ENCODE results near the gene FAM110D. TPM values are rescaled to one million over a fixed set of nuclear protein-coding genes. Genes with fewer than 3 reads are reported as not detected.

FAM110D gene
- total RNA-seq, 1 donor from 2014 or later, result 1.0 TPM

DNA sequence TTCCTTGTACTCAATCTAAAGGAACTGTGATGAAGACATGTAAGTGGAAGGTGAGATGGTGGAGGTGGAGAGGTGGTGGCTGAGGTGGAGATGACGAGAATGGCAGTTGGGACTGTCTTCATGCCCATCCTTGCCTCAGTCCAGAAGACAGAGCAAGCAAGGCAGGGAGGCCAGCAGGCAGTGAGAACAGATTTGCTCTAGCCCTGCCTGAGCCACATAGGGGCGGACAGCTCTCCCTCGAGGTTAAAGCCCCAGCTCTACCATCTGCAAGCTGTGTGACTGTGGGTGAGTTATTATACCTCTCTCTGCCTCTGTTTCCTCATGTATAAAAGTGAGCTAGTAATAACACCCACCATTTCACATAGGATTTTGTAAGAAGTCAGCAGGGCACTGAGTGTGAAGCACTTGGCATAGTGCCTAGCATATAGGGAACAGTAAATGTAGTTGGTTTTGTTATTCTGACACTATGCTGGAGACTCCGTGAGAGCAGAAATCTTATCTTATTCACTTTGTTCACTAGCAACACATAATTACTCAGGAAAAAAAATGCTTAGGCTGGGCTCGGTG lies 4.8 kb upstream of the FAM110D start:
- no peaks in the 10 kb centered on the region for H3K9me3 ChIP-seq (ENCODE audit: control insufficient read depth in 3 of 3, low read length in 3 of 3)
- H3K27me3 ChIP-seq (ENCODE audit: control insufficient read depth in 3 of 3, insufficient read depth in 3 of 3, low read length in 3 of 3), result peaks cover 5 to 10% (median 9%) of the 10 kb centered on the region in 3 donors
- H3K9ac ChIP-seq (ENCODE audit: low read depth in 1 of 3, low read length in 3 of 3), result no peak overlapping the region
- no peak overlapping the region for H3K27ac ChIP-seq (ENCODE audit: low read depth, low read length)
- H3K36me3 ChIP-seq (ENCODE audit: control insufficient read depth in 3 of 3, insufficient read depth in 3 of 3, low read length in 3 of 3), result no peaks in the 10 kb centered on the region
- H3K4me3 ChIP-seq (ENCODE audit: low read length in 3 of 3), result no peak overlapping the region
- H3K4me1 ChIP-seq (ENCODE audit: control insufficient read depth in 3 of 3, insufficient read depth in 3 of 3, low read length in 3 of 3), result peaks cover 4 to 21% (median 6%) of the 10 kb centered on the region in 3 donors

- Histone ChIP-seq H3K4me1 (ENCODE audit: control insufficient read depth in 3 of 3, insufficient read depth in 3 of 3, low read length in 3 of 3) (peaks cover 4 to 28% (median 13%) of the 10 kb centered on the region in 3 donors), H3K9me3 (ENCODE audit: control insufficient read depth in 3 of 3, low read length in 3 of 3) (no peaks in the 10 kb centered on the region), H3K4me3 (ENCODE audit: low read length in 3 of 3) (no peak overlapping the region), H3K36me3 (ENCODE audit: control insufficient read depth in 3 of 3, insufficient read depth in 3 of 3, low read length in 3 of 3) (no peaks in the 10 kb centered on the region), H3K27me3 (ENCODE audit: control insufficient read depth in 3 of 3, insufficient read depth in 3 of 3, low read length in 3 of 3) (peaks cover 5 to 10% (median 9%) of the 10 kb centered on the region in 3 donors), H3K9ac (ENCODE audit: low read depth in 1 of 3, low read length in 3 of 3) (no peak overlapping the region), H3K27ac (ENCODE audit: low read depth, low read length) (peak overlapping the region; percentile 67)
Measured at GRCh38 chr1:26154750-26155149, 4.1 kb upstream of the FAM110D start.

DNA sequence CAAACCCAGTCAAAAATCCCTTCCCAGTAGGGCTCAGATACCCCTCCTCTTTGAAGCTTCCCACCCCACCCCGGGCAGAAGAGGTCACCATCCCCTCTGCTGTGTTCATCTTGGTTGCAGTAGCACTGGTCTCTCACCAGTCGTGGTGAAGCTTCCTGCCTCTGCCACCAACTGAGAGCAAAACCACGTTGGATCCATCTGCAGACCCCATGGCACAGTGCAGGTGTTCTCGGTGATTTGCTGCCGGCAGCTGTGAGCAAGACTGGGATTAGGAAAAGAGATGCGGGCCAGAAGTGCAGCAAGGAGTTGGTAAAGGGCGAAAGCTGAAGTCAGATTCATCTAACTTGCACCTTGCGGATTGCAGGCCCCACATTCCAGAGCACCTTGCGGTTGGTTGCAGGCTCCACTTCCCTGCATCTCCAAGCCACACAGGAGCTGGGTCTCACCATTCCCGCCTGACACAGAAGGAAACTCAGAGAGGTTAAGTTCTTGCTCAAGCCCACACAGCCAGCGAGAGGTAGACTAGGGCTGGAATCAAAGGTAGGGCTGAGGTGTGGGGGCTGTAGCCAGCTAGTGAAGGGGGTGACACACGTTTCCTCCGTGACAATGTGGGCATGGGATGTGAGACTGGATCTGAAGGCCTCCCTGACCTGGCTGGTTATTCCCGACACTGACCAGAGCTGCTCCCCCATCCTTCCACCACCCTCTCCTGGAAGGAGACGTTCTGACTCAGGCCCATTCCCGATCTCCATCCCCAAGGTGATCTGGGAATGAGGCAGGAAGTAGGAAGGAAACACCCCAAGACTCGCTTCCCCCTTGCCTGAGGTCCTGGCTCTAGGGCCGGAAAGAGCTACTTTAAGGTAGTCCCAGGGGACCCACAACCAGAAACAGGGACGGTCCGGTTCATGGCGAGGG lies 3.3 kb upstream of the FAM110D start:
- peak overlapping the region; percentile 80 for H3K27ac ChIP-seq (ENCODE audit: low read depth, low read length)
- H3K9ac ChIP-seq (ENCODE audit: low read depth in 1 of 3, low read length in 3 of 3), result peak overlapping the region in 2 of 3 donors; percentile 10 to 50
- H3K9me3 ChIP-seq (ENCODE audit: control insufficient read depth in 3 of 3, low read length in 3 of 3), result no peaks in the 10 kb centered on the region
- H3K27me3 ChIP-seq (ENCODE audit: control insufficient read depth in 3 of 3, insufficient read depth in 3 of 3, low read length in 3 of 3), result peaks cover 5 to 10% (median 9%) of the 10 kb centered on the region in 3 donors
- H3K36me3 ChIP-seq (ENCODE audit: control insufficient read depth in 3 of 3, insufficient read depth in 3 of 3, low read length in 3 of 3), result no peaks in the 10 kb centered on the region
- H3K4me1 ChIP-seq (ENCODE audit: control insufficient read depth in 3 of 3, insufficient read depth in 3 of 3, low read length in 3 of 3), result peaks cover 4 to 32% (median 16%) of the 10 kb centered on the region in 3 donors
- H3K4me3 ChIP-seq (ENCODE audit: low read length in 3 of 3), result peak overlapping the region in 1 of 3 donors; percentile 51

DNA sequence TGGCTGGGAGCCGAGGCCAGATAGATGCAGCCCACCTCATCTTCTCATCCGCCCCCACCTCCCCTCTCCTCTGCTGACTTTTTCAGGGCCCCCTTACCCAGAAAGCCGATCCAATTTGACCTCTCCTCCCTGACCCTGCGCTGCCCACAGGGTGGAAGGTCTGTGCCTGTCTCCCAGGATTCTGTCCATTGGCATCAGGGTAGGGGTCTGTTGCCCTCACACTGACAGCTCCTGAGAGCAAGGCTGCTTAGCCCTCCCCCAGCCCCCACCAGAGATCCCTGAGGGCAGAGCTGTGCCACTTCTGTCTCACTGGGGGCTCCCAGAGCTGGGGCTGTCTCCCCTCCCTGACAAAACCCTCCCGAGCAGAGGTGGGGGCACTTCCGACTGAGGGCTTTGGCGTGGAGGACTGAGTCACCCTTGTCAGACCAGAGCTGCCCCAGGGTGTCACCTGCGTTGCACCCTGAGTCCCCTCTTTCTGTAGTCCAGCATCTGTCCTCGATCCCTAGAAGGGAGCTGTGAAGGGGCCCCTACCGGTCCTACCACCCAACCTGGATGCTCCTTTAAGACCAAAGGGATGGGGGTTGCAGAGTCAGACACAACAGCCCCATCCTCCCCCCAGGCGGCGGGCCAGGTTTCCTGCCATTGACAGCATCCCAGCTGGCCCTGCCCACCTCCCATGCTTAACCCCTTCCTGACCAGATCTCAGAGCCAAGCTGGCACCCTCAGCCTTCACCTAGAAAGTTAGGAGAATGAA lies 2.4 kb upstream of the FAM110D start:
- Histone ChIP-seq H3K36me3 (ENCODE audit: control insufficient read depth in 3 of 3, insufficient read depth in 3 of 3, low read length in 3 of 3) (no peaks in the 10 kb centered on the region), H3K27me3 (ENCODE audit: control insufficient read depth in 3 of 3, insufficient read depth in 3 of 3, low read length in 3 of 3) (peaks cover 5 to 10% (median 9%) of the 10 kb centered on the region in 3 donors), H3K27ac (ENCODE audit: low read depth, low read length) (peak overlapping the region; percentile 80), H3K4me1 (ENCODE audit: control insufficient read depth in 3 of 3, insufficient read depth in 3 of 3, low read length in 3 of 3) (peaks cover 10 to 40% (median 25%) of the 10 kb centered on the region in 3 donors), H3K9ac (ENCODE audit: low read depth in 1 of 3, low read length in 3 of 3) (peak overlapping the region in 2 of 3 donors; percentile 3 to 50), H3K4me3 (ENCODE audit: low read length in 3 of 3) (peak overlapping the region in 2 of 3 donors; percentile 41 to 51), H3K9me3 (ENCODE audit: control insufficient read depth in 3 of 3, low read length in 3 of 3) (no peaks in the 10 kb centered on the region)

DNA sequence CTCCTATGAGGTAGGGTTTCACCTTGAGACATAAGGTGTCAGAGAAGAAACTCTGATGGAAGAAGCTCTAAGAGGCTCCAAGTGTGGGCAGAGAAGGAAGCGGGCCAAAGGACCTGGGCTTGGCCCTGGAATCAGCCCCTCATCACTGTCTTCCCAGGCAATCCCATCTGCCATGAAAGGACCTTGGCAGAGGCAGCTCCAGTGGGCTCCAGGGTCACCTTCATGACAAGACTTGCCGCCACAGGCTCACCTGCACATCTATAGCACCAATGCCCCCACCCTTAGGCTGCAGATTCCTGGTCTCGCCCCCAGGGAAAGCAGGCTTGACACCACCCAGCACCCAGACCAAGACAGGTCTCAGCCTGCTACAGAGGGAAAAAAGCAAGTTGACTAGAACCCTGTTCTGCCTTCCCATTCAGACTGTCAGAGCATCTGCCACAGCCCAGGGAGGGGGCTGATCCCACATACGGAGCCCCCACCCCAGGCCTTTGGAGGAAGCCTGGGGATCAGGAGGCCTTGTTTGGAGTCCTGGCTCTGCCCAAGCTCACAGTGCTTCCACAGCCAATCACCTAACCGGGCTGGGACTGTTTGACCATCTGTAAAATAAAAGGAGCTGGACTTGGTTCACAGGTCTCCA lies 490 bp upstream of the FAM110D start:
- Histone ChIP-seq H3K9me3 (ENCODE audit: control insufficient read depth in 3 of 3, low read length in 3 of 3) (no peaks in the 10 kb centered on the region), H3K4me1 (ENCODE audit: control insufficient read depth in 3 of 3, insufficient read depth in 3 of 3, low read length in 3 of 3) (peaks cover 15 to 44% (median 27%) of the 10 kb centered on the region in 3 donors), H3K4me3 (ENCODE audit: low read length in 3 of 3) (peak overlapping the region in 1 of 3 donors; percentile 43), H3K9ac (ENCODE audit: low read depth in 1 of 3, low read length in 3 of 3) (peak overlapping the region; percentile 40 to 69 (median 68)), H3K36me3 (ENCODE audit: control insufficient read depth in 3 of 3, insufficient read depth in 3 of 3, low read length in 3 of 3) (no peaks in the 10 kb centered on the region), H3K27ac (ENCODE audit: low read depth, low read length) (peak overlapping the region; percentile 74), H3K27me3 (ENCODE audit: control insufficient read depth in 3 of 3, insufficient read depth in 3 of 3, low read length in 3 of 3) (peaks cover 5 to 10% (median 9%) of the 10 kb centered on the region in 3 donors)

- H3K4me3 ChIP-seq (ENCODE audit: low read length in 3 of 3), result peak overlapping the region; percentile 54 to 70 (median 65)
- H3K9ac ChIP-seq (ENCODE audit: low read depth in 1 of 3, low read length in 3 of 3), result peak overlapping the region in 2 of 3 donors; percentile 59 to 69
- H3K4me1 ChIP-seq (ENCODE audit: control insufficient read depth in 3 of 3, insufficient read depth in 3 of 3, low read length in 3 of 3), result peaks cover 21 to 53% (median 36%) of the 10 kb centered on the region in 3 donors
- peaks cover 5 to 10% (median 9%) of the 10 kb centered on the region in 3 donors for H3K27me3 ChIP-seq (ENCODE audit: control insufficient read depth in 3 of 3, insufficient read depth in 3 of 3, low read length in 3 of 3)
- H3K9me3 ChIP-seq (ENCODE audit: control insufficient read depth in 3 of 3, low read length in 3 of 3), result no peaks in the 10 kb centered on the region
- H3K36me3 ChIP-seq (ENCODE audit: control insufficient read depth in 3 of 3, insufficient read depth in 3 of 3, low read length in 3 of 3), result no peaks in the 10 kb centered on the region
- H3K27ac ChIP-seq (ENCODE audit: low read depth, low read length), result peak overlapping the region; percentile 74
Measured at GRCh38 chr1:26159743-26160039, 812 bp downstream of the FAM110D start.

- peak overlapping the region; percentile 60 for H3K27ac ChIP-seq (ENCODE audit: low read depth, low read length)
- H3K4me3 ChIP-seq (ENCODE audit: low read length in 3 of 3), result peak overlapping the region; percentile 56 to 81 (median 77)
- peaks cover under 1 to 9% (median 5%) of the 10 kb centered on the region in 3 donors for H3K27me3 ChIP-seq (ENCODE audit: control insufficient read depth in 3 of 3, insufficient read depth in 3 of 3, low read length in 3 of 3)
- peak overlapping the region; percentile 57 to 83 (median 75) for H3K9ac ChIP-seq (ENCODE audit: low read depth in 1 of 3, low read length in 3 of 3)
- H3K36me3 ChIP-seq (ENCODE audit: control insufficient read depth in 3 of 3, insufficient read depth in 3 of 3, low read length in 3 of 3), result no peaks in the 10 kb centered on the region
- H3K4me1 ChIP-seq (ENCODE audit: control insufficient read depth in 3 of 3, insufficient read depth in 3 of 3, low read length in 3 of 3), result peaks cover 19 to 52% (median 38%) of the 10 kb centered on the region in 3 donors
- H3K9me3 ChIP-seq (ENCODE audit: control insufficient read depth in 3 of 3, low read length in 3 of 3), result no peaks in the 10 kb centered on the region
Measured at GRCh38 chr1:26160527-26161414, 1.9 kb downstream of the FAM110D start.

DNA sequence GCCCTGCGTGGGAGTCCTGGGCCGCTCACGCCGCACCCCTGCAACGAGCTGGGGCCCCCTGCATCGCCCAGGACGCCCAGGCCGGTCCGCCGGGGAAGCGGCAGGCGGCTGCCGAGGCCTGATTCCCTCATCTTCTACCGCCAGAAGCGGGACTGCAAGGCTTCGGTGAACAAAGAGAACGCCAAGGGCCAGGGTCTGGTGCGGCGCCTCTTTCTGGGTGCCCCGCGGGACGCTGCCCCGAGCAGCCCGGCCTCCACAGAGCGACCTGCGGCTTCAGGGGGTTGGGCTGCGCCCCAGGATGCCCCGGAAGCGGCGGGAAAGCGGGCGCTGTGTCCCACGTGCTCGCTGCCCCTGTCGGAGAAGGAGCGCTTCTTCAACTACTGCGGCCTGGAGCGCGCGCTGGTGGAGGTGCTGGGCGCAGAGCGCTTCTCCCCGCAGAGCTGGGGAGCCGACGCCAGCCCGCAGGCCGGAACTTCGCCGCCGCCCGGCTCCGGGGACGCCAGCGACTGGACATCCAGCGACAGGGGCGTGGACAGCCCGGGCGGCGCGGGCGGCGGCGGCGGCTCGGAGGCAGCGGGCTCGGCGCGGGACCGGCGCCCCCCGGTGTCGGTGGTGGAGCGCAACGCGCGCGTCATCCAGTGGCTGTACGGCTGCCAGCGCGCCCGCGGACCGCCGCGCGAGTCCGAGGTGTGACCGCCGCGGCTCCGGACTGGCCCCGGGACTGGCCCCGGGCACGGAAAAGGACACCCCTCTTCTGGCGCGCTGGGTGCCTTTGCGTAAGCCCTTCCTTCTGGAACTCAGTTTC lies 2.7 kb downstream of the FAM110D start:
- peaks cover 0 to 2% (median 0%) of the 10 kb centered on the region in 3 donors for H3K27me3 ChIP-seq (ENCODE audit: control insufficient read depth in 3 of 3, insufficient read depth in 3 of 3, low read length in 3 of 3)
- H3K9me3 ChIP-seq (ENCODE audit: control insufficient read depth in 3 of 3, low read length in 3 of 3), result no peaks in the 10 kb centered on the region
- peaks cover 17 to 46% (median 38%) of the 10 kb centered on the region in 3 donors for H3K4me1 ChIP-seq (ENCODE audit: control insufficient read depth in 3 of 3, insufficient read depth in 3 of 3, low read length in 3 of 3)
- no peaks in the 10 kb centered on the region for H3K36me3 ChIP-seq (ENCODE audit: control insufficient read depth in 3 of 3, insufficient read depth in 3 of 3, low read length in 3 of 3)
- peak overlapping the region; percentile 81 for H3K27ac ChIP-seq (ENCODE audit: low read depth, low read length)
- H3K4me3 ChIP-seq (ENCODE audit: low read length in 3 of 3), result peak overlapping the region; percentile 54 to 81 (median 77)
- peak overlapping the region; percentile 70 to 83 (median 81) for H3K9ac ChIP-seq (ENCODE audit: low read depth in 1 of 3, low read length in 3 of 3)

Data from skeletal muscle tissue (tissue), 4 donors.